HG03457 (cell line): ENCODE data around the gene PKP4.

ENCODE experiments used
- ATAC-seq: cut with Tn5 transposase; IDR thresholded peaks from one replicate; pipeline ENCODE4 v1.9.1; 2021; ENCODE audit warnings: moderate number of reproducible peaks; ENCODE audit not compliant: unreplicated experiment

The PKP4 gene

DNA sequence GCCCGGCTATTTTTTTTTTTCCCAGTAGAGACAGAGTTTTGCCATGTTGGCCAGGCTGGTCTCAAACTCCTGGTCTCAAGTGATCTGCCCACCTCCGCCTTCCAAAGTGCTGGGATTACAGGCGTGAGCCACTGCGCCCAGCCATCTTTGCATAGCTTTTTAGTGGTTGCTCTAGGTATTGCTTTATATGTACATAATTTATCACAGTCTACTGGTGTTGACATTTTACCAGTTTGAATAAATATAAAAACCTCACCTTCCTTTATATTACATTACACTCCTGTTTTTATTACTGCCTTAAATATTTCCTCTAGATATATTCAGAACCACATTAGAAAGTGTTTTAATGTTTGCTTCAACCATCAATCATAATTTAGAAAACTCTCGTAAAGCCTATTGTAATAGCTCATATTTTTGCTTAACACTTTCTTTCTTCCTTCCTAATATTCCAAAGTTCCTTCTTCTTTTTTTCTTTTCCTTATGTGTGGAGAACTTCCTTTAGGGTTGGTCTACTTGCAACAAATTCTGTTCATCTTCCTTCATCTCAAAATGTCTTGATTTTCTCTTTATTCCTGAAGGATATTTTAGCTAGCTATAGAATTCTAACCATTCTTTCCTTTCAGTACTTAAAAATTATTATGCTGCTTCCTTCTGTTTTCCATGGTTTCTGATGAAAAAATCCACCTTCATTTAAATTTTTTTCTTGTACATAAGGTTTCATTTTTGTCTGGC is 256.2 kb downstream of the PKP4 start:
- ATAC-seq, result no peak

DNA sequence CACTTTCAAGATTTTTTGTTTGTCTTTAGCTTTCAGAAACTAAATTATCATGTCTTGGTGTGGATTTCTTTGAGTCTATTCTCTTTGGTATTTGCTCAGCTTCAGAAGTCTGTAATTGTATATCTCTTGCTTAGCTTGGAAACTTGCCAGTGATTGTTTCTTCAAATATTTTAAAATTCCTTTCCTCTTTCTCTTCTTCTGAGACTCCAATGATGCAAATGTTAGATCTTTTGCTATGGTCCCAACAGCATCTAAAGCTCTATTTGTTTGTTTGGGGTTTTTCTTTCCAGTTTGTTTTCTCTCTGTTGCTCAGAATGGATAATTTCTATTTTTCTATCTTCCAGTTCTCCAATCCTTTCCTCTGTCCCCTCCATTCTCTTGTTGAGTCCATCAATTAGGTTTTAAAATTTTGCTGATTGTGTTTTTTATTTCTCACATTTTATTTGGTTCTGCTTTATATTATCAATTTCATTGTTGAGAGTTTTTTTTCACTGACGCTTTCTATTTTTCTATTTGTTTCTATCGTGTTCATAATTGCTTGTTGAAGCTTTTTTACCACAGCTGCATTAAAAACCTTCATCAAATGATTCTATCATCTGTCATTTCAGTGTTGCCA is 256.9 kb downstream of the PKP4 start:
- ATAC-seq, result no peak

DNA sequence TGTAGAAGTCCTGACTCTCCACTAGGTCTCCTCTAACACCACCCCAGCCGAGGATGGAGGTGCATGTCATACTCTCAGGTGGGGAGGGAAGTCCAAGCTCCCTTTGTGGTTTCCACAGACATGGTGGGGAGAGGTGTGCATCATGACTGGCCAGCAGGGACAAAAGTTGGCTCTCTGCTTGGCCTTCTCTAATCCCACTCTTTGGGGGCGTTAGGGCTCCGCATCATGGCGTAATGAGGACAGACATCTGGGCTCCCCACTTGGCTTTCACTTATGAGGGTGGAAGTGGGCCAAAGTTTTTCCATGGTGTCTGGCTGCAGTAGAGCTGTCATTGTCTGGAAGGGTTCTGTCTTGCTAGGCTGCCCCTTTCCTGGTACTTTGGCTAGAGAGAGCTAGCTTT is 257.7 kb downstream of the PKP4 start:
- no peak for ATAC-seq

DNA sequence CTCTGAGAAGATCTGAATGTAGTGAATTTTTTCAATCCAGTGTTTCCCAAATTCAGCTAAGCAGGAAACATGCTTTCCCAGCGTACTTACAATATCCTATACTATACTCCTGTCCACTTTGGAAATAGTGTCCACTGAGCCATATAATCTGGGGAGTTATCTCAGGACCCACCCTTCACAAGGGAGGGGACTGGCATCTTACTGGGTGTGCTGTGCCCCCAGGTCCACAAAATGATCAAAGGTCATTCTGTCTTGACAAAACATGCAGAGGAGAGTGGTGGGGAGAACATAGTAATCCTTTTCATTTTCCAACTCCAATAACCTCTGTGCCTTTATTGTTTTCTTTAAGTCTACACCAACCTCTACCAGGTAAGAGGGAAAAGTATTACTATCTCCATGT is 258.6 kb downstream of the PKP4 start:
- no peak for ATAC-seq

DNA sequence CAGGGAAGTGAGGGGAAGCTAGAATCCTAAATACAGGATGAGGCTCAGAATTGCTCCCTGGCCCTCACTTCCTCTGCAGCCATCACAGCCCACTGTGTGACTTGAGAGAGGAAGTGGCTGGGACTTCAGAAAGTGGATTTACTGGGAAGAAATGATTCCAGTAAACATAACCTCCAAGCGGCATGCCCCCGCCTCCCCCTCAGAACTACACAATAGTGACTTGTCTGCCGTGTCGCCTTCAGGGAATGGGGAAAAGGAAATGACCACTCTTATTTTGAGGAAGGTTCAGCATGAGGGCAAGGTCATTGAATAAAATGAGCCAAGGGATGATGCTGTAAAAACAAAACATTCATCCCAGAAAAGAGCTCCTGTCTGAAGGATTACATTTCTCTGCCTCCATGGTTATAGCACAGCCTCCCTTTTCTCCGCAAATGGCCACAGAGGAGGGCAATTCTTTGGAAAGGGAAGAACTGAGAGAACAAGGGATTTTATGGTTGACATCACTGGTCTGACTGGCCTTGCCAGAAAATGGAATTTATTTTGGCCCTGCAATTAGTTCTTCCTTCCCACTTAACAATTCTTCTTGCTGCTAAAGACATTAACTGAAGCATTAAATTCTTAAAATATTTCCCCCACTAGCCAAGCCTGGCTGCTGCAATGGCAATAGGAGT is 259.5 kb downstream of the PKP4 start:
- ATAC-seq, result no peak

DNA sequence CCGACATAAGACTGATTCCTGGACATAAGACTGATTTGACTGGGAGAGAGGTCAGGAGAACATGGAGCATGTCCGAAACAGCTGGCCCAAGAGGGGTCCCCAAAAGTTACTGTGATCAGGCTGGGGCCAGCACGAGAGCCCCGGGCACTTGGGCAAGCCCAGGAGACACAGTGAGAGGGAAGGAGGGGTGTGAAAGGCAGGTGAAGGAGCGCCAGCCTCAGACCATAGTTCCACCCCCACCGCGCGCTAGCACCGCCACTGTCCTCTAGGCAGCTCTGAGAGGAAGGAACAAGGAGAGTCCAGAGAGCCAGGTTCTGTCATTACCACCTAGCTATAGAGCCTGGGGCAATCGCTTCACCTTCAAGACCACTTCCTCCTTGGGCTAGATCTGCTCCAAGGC is 260.2 kb downstream of the PKP4 start:
- no peak for ATAC-seq

DNA sequence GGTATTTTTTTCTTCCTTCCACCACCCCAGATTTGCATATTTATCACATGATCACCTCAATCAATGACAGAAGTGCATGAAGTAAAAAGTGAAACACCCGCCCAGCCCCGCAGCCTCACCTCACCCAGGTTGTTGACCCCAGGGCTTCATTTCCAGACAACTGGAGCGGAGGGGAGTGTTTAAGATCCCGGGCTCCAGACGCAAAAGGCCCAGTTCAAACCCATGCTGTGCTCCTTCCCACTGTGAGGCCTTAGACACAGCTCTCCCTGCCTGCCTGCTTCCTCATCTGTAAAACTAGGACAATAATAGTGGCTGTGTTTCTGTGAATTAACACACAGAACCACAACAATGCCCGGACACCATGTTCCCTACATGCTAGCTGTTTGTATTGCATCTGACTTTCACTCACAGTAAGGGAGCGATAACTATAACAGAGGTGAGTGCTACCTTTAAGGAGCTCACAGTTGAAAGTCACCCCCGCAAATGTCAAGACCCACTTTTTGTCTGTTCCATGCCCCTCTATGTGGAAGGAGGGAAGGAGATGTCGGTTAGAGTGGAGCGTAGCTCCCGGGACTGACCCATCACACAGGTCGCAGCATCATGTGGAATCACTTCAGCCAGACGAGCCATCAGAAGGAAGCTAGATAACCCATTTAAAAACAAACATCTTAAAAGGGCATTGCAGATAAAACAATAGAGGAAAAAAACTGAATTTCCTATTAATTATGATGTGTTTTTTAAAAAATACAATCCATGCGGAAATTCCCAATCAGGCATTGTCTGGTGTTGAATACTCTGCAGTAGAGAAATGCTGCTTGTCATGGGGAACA is 260.8 kb downstream of the PKP4 start:
- ATAC-seq, result no peak

DNA sequence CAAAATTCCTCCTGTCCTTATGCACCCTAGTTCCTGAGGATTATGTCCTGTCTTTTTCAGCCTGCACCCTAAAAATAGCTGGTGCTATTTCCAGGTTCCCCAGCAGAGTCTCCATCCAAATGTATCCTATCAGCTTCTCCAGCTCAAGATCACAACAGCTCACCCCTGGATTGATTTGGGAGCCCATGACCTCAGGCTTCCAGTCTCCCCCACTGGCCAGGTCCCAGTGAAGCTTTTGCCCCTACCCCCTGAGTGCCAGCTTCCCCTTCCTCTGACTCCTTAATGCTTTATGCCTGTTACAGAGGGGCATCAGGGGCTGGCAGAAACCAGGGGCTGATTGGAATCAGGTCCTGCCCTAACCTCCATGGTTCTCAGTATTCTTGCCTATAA is 261.4 kb downstream of the PKP4 start:
- no peak for ATAC-seq

DNA sequence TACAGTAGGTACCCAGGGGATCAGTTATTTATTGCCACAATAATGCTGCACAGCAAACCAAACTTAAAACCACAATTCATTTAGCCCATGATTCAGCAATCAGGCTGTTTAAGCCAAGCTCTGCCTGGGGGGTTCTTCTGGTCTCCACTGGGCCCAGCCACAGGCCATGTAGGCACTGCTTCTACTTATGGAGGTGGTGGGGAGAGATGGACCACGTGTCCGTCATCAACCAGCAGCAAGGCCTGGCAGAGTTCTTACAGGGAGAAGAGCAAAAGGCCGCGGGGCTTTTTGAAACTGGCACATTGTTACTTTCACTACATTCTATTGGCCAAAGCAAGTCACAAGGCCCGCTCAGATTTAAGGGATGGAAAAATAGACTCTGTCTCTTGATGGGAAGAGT is 262.1 kb downstream of the PKP4 start:
- ATAC-seq, result no peak

DNA sequence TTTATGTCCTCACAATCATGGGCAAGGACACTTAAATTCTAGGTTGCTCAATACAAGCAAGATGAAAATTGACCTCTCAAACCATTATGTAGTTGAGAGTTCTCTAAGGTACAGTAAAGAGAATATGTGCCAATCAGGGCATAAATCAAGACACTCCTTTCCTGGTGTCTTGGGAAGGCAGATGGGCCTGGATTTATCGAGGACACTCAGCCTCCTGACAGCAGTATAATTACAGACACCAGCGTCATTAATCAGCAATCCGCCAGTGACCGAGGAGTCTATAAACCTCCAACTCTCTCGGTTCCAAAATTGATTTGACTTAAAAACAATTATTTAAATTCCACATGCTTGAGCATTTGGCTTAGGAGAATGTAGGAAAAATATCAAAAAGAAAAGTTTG is 262.7 kb downstream of the PKP4 start:
- ATAC-seq, result no peak

DNA sequence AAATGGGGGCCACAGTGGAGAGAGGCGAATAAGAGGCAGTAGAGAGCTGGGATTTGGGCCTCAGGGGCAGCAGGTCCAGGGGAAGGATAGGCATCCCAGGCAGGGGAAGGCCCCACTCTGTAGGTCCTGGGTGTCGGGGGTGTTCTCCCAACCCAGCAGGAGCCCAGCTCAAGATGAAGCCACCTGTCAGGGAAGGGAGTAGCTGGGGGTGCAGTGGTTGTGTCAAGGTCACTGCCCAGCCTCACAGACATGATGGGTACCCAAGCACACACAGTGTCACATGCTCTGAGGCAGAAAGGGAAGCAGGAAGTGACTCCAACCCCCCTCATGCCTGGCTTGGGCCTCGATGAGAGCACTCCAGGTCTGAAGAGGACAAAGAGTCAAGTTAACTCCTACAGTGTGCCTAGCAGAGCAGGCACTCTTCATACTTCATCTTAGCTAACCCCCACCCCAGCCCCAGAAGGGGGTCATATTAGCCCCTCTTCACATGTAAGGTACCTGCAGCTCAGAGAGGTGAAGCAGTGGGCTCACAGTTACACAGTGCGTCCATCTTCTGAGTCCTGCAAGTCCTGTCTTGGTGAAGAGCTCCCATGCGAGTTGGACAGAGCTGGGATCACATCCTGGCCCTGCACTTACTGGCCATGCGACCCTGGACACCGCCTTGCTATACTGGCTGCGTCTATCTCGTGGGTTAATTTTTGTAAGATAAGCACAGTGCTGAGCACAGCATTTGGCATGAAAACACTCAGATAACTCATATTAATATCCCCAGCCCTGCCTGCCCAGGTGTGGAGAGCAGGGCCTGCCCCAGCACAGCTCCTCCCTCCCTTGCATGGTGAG is 265.7 kb downstream of the PKP4 start:
- no peak for ATAC-seq

DNA sequence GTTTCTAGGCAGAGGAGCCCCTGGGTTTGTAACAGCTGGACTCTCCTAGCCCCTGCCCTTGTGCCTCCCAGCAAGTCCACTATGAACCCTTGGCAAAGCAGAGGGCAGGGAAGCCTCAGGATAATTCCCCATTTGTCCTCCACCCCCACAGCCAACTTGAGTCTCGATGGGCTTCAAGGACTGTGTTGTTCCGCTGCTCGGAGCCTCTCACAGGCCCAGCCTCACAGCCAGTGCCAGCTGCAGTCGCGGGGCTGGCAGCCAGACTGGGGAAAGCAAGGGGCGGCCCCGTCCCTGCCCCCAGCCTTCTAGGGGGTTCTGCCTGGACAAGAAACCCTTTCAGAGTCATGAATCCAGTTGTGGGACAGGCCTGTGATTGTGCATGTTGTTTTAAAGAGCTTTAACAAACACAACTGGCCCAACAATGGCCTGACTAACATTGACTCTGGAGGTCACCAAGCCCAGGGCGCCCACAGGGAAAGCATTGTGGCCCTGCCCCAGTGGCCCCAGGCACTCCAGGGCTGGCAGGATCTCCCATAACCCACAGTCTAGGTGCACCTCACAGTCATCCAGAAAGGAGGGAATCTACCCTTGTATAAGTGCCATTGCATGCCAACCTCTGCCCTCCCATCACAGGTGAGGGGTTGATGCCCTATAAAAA is 266.6 kb downstream of the PKP4 start:
- ATAC-seq, result no peak

DNA sequence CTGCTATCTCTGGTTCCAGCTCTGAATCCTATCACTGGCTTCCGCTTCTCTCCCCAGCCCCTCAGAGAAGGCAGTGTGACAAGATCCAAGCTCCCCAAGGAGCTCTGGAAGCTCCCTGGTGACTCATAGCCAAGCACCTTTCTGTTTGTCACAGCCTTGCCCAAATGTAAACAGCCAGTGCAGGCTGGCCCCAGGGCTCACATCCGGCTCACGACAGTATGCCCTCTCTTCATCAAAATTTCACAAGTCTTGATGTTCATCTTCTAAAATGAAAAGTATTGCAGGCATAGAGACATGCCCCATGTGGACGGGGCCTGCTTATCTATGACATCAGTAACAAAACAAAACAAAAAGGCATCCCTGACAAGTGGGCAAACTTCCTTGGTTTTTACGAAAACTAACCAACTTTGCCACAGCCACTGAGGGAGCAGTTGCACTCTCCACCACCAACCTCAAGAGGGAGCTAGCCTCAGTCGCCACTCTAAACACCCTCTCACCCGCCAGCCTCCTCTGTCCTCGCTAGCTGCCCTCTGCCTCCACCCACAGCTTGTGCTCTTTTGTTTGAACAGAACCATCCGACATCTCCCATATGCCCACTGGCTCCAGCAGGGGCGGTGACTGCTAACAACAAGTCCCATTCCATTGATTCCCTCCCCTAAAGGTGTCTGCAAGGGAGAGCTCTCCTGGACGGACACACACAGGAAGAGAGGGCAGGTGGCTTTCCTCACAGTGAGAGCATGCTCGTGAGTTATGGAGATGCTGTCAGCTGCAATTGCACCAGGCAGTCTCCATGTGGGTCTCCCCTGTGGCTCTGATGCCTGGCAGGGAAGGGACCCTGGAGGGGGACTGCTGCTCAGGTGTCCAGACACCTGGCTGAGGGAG is 267.4 kb downstream of the PKP4 start:
- no peak for ATAC-seq

DNA sequence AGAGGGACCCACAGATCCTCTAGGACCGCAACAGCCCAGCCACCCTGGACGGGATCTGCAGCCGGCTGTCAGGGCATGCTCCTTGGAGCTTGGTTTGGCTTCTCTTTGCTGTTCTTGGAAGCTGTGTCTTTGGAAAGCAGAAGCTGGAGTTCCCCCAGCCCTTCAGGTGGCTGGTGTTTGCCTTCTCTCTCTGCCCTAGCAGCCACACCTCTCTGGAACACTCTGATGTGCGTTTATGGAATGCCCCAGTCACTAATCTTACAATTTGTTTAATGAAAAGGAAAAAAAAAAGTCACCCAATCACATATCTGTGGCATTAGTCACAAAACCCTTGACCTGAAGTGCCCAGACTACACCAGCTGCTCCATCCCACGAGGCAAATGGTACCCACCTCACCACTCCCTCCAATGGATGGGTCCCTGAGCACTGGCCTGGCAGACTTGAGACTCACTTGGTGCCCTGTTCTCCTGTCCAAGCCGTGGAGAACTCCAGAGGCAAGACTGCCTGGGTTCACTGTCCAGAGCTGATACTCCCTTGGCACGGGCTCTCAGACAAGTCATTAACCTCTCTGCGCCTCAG is 268.1 kb downstream of the PKP4 start:
- ATAC-seq, result no peak

DNA sequence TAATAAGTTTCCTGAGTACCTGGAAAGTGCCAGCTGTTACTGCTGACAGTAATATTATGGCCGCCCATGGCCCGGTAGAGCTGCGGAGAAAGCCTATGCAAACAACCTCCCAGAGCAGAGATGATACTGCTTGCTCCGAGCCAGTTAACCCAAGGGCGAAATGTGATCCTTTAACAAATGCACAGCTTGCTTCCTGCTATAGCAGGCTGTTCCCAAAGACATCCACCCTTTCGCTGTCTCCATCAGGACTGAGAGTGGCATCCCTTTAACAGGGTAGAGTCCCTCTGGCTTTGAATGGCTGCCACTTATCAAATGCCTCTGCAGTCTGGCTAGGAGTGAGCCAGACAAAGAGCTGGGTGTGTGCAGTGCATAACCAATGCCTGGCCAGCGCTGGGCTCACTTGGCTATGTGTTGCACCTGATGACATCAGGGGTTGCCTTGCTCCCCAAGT is 268.7 kb downstream of the PKP4 start:
- no peak for ATAC-seq

DNA sequence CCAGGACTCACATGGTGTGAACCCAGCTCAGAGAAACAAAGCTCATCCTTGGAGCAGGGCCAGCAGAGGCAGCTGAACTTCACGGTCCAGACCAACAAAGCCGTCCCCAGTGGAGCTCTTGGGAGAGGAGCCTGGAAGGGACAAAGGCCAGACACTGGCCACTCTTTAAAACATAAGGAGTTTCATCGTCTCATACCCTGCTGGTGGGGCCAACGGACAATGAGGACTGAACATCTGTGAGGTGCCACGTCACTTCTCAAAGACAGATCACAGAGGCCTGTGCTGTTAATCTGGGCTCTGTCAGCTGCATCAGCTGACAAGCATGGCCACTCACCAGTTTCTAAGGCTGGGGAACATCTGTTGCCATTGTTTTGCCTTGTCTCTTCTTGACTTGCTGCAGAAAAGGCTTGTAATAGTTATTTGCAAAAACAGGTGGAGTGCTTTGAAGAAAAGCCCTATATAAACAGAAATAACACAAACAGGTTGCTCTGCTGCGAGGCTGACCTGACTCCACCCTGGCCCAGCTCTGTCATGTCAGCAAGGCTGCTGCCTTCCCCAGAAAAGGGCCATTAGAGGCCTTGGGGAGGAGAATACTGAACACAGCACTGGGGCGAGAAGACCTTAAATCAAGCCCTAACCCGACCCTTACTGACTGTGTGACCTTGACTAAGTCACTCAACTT is 270.3 kb downstream of the PKP4 start:
- no peak for ATAC-seq

DNA sequence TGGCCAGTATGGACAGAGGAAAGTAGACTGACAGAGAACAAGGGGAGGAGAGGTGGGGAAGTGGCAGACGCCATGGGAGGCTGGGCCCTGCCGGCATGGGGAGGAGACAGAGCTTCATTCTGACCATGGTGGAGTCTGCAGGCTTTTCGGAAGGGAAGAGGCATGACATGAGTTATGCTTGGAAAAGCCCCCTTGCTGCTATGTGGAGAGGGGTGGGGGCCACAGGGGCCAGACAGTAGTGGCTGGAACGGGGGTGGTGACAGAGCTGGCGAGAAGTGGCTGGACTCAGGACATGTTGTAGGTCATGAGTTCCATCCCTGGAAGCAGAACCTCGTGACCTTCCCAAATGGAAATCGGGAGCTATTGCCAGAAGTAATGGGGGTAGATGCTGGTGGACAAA is 271.7 kb downstream of the PKP4 start:
- ATAC-seq, result no peak

DNA sequence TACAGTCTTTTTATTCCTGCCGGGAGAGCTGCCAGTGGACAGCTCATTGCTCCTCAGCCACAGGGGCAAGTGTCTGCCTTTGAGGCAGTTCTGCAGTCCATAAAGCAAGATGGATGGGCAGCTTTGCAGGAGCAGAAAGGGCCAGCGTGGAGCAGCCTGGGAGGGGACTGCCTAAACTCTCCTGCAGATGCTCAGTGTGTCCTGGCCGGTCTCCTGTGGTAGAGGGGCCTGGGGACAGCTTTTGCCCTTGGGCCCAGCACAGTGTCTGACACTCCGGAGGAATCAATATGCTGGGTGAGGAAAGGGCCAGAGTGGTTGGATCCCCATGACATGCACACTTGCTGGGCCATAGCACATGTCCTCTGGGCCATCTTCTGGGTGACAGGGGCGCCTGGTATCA is 272.7 kb downstream of the PKP4 start:
- ATAC-seq, result no peak
